Measurements from ENCODE around the gene CAP1.

CAP1 gene

DNA sequence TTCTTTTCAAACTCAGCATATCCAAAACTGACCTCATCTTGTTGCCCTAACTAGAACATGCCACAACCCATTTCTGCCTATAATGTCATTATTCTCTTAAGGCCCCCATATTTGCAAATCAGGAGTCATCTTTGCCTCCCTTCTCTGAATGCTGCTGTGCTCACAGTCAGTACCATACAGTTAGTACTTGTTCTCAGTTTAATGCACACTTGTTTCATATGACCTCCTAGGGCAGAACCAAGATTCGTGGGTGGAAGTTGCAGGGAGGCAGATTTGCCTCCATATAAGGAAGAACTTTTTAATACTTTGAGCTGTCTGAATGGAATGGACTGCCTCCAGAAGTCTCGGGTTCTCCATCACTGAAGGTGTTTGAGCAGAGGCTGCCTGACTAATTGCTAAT is 9.2 kb downstream of the CAP1 start:
- no peak for TF ChIP-seq RAD21 (IDR thresholded peaks at IDR 0.05; ENCODE audit: low read depth)
- no peak for TF ChIP-seq FOXM1 (IDR thresholded peaks at IDR 0.05; ENCODE audit: borderline replicate concordance, low read depth)
- TF ChIP-seq, protein P1, sequence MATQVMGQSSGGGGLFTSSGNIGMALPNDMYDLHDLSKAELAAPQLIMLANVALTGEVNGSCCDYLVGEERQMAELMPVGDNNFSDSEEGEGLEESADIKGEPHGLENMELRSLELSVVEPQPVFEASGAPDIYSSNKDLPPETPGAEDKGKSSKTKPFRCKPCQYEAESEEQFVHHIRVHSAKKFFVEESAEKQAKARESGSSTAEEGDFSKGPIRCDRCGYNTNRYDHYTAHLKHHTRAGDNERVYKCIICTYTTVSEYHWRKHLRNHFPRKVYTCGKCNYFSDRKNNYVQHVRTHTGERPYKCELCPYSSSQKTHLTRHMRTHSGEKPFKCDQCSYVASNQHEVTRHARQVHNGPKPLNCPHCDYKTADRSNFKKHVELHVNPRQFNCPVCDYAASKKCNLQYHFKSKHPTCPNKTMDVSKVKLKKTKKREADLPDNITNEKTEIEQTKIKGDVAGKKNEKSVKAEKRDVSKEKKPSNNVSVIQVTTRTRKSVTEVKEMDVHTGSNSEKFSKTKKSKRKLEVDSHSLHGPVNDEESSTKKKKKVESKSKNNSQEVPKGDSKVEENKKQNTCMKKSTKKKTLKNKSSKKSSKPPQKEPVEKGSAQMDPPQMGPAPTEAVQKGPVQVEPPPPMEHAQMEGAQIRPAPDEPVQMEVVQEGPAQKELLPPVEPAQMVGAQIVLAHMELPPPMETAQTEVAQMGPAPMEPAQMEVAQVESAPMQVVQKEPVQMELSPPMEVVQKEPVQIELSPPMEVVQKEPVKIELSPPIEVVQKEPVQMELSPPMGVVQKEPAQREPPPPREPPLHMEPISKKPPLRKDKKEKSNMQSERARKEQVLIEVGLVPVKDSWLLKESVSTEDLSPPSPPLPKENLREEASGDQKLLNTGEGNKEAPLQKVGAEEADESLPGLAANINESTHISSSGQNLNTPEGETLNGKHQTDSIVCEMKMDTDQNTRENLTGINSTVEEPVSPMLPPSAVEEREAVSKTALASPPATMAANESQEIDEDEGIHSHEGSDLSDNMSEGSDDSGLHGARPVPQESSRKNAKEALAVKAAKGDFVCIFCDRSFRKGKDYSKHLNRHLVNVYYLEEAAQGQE (IDR thresholded peaks at IDR 0.05; ENCODE audit: low read depth): no peak
- TF ChIP-seq ZBTB7A (IDR thresholded peaks at IDR 0.05; ENCODE audit: low read depth): no peak
- TF ChIP-seq, protein P2, sequence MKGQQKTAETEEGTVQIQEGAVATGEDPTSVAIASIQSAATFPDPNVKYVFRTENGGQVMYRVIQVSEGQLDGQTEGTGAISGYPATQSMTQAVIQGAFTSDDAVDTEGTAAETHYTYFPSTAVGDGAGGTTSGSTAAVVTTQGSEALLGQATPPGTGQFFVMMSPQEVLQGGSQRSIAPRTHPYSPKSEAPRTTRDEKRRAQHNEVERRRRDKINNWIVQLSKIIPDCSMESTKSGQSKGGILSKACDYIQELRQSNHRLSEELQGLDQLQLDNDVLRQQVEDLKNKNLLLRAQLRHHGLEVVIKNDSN (IDR thresholded peaks at IDR 0.05): no peak
- no peak for TF ChIP-seq NFIC (IDR thresholded peaks at IDR 0.05)
- TF ChIP-seq TAF1 (IDR thresholded peaks at IDR 0.05; ENCODE audit: low read depth): no peak
- TF ChIP-seq CEBPB (IDR thresholded peaks at IDR 0.05): no peak
- TF ChIP-seq TEAD4 (IDR thresholded peaks at IDR 0.05): no peak
- TF ChIP-seq, protein P3, sequence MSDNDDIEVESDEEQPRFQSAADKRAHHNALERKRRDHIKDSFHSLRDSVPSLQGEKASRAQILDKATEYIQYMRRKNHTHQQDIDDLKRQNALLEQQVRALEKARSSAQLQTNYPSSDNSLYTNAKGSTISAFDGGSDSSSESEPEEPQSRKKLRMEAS (IDR thresholded peaks at IDR 0.05): no peak
- TF ChIP-seq TCF12 (IDR thresholded peaks at IDR 0.05; ENCODE audit: low read depth): no peak
- no peak for TF ChIP-seq EP300 (IDR thresholded peaks at IDR 0.05; ENCODE audit: borderline replicate concordance)
- TF ChIP-seq YY1 (IDR thresholded peaks at IDR 0.05; ENCODE audit: low read depth): no peak
- TF ChIP-seq EGR1 (IDR thresholded peaks at IDR 0.05): no peak
- TF ChIP-seq CREB1 (IDR thresholded peaks at IDR 0.05; ENCODE audit: low read depth): no peak

DNA sequence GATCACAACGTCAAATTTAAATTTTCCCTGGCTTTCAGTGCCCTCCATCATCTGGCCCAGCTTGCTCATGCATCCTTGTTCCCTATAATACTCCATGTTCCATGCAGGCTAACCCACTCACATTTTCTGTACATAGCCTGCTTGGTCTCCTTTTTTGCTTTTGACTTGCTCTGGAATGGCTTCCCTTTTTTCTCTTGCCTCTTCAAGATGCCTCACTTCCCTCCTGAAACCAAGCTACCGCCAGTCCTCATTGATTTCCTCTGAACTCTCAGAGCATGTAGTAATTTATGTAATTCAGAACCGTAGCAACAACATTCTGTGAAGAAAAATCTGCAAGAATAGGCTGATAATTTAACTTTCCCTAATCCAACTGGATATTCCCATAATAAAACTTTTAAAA is 10.3 kb downstream of the CAP1 start:
- no peak for TF ChIP-seq EGR1 (IDR thresholded peaks at IDR 0.05)
- TF ChIP-seq CREB1 (IDR thresholded peaks at IDR 0.05; ENCODE audit: low read depth): no peak
- TF ChIP-seq, protein P3 (IDR thresholded peaks at IDR 0.05): no peak
- no peak for TF ChIP-seq TAF1 (IDR thresholded peaks at IDR 0.05; ENCODE audit: low read depth)
- no peak for TF ChIP-seq CEBPB (IDR thresholded peaks at IDR 0.05)
- no peak for TF ChIP-seq ZBTB7A (IDR thresholded peaks at IDR 0.05; ENCODE audit: low read depth)
- TF ChIP-seq, protein P1 (IDR thresholded peaks at IDR 0.05; ENCODE audit: low read depth): no peak
- no peak for TF ChIP-seq TCF12 (IDR thresholded peaks at IDR 0.05; ENCODE audit: low read depth)
- TF ChIP-seq FOXM1 (IDR thresholded peaks at IDR 0.05; ENCODE audit: borderline replicate concordance, low read depth): no peak
- no peak for TF ChIP-seq EP300 (IDR thresholded peaks at IDR 0.05; ENCODE audit: borderline replicate concordance)
- TF ChIP-seq, protein P2 (IDR thresholded peaks at IDR 0.05): no peak
- no peak for TF ChIP-seq YY1 (IDR thresholded peaks at IDR 0.05; ENCODE audit: low read depth)
- no peak for TF ChIP-seq TEAD4 (IDR thresholded peaks at IDR 0.05)
- no peak for TF ChIP-seq RAD21 (IDR thresholded peaks at IDR 0.05; ENCODE audit: low read depth)
- TF ChIP-seq NFIC (IDR thresholded peaks at IDR 0.05): no peak

DNA sequence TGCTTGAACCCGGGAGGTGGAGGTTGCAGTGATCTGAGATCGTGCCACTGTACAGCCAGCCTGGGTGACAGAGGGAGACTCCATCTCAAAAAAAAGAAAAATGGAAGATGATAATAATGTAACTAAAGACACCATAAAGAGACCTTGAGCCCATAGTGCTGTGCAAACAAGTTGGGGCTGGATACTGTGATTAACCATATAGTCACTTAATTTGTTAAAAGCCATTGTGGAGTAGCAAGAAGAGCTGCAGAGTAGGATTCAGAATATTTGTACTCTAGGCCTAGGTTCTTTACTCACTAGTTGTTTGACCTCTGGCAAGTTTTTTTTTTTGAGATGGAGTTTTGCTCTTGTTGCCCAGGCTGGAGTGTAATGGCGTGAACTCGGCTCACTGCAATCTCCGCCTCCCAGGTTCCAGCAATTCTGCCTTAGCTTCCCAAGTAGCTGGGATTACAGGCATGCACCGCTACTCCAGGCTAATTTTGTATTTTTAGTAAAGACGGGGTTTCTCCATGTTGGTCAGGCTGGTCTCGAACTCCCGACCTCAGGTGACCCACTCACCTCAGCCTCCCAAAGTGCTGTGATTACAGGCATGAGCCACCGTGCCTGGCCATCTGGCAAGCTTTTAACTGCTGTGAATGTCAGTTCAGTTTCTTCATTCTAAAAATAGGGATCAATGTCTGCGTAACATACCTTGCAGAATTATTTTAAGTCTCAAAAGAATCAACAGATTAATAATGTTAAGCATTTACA is 12.8 kb downstream of the CAP1 start:
- no peak for TF ChIP-seq RAD21 (IDR thresholded peaks at IDR 0.05; ENCODE audit: low read depth)
- no peak for TF ChIP-seq YY1 (IDR thresholded peaks at IDR 0.05; ENCODE audit: low read depth)
- TF ChIP-seq EGR1 (IDR thresholded peaks at IDR 0.05): no peak
- TF ChIP-seq, protein P3 (IDR thresholded peaks at IDR 0.05): no peak

DNA sequence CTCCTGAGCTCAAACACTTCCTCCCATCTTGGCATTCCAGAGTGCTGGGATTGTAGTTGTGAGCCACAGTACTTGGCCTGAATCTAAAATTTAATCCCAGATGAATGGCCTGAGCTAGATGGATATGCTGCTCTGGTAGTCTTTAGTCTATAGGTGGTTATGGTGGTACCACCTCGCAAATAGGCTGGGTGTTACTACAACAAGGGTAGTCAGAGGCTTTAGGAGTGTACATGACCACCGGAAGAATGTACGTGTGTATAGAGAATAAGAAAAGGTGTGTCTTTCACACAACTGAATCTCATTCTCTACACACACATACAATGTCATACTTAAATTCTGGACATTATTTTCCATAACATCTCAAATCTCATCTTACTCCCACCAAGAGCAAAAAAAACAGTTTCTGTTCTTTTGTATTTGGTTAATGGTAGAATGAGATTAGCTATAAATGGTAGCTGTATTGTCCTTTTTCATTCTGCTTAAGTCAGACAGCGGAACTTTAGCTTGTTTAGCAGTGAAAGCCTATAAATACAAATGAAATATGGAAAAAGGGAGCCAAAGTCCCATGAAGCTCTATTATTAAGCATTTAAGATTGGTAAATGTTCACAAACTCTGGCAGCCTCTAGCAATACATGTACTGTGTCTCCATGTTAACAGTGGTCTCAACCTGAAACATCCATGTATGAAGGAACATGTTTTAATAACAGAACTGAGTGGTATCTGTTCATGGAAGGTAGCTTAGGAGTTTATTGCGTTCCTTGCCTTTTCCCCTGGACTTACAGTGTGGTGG is 16.2 kb downstream of the CAP1 start:
- TF ChIP-seq TCF12 (IDR thresholded peaks at IDR 0.05; ENCODE audit: low read depth): no peak
- TF ChIP-seq, protein P3 (IDR thresholded peaks at IDR 0.05): no peak
- no peak for TF ChIP-seq TEAD4 (IDR thresholded peaks at IDR 0.05)

DNA sequence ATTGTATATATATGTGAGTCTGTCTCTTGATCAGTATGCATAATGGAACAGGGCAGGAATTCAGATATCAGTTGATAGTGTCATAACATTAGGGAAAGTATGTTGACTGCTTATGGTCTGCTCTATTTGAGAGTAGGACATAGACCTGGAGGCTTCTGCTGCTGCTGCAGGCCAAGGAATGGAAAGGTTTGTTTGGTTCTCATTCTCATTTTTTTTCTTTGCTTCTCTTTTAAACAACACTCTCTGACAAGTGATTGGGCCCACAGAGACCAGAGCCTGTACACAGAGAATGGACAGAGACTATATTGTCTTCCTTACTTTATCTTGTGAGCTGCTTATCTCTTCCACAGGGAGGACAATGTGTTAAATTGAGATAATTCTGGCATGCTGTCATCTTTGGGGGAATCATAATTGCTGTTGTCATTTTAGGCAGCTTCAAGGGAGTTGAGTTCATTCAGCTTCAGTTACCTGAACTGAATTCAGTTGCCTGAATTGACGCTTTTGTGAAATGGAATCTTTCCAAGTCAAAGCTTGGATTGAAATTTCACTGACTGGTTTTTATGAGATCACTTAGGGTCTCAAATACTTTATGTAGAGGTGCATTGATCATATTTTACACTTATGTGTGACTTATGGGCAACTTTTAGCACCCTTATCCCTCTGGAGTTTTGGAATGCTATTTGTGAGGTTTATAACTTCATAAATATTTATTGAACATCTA is 16.9 kb downstream of the CAP1 start:
- TF ChIP-seq RAD21 (IDR thresholded peaks at IDR 0.05; ENCODE audit: low read depth) (no peak), EP300 (IDR thresholded peaks at IDR 0.05; ENCODE audit: borderline replicate concordance) (no peak), FOXM1 (IDR thresholded peaks at IDR 0.05; ENCODE audit: borderline replicate concordance, low read depth) (no peak), NFIC (IDR thresholded peaks at IDR 0.05) (no peak), TAF1 (IDR thresholded peaks at IDR 0.05; ENCODE audit: low read depth) (no peak), EGR1 (IDR thresholded peaks at IDR 0.05) (no peak)
- TF ChIP-seq, protein P3 (IDR thresholded peaks at IDR 0.05): no peak

Data from Ishikawa (cell line).